Suppressor macrophage treated with lipopolysaccharide for 4 hours (primary cell): ENCODE results near the gene URI1.

Experiments used
- DNase-seq: peaks from one replicate; pipeline ENCODE4 v3.0.0-alpha.2; 2020

The URI1 gene

GRCh38 chr19:29971648-29972047, 29.6 kb downstream of the URI1 start:
- DNase-seq, result no peak

- no peak for DNase-seq
These were observed 32.7 kb downstream of the URI1 start for GRCh38 chr19:29974701-29975100.

- DNase-seq, result no peak
These were observed 34.3 kb downstream of the URI1 start for GRCh38 chr19:29976151-29976943.

GRCh38 chr19:29978080-29978479, 36.0 kb downstream of the URI1 start:
- peak; percentile 47 for DNase-seq

GRCh38 chr19:29983568-29983967, 41.5 kb downstream of the URI1 start:
- no peak for DNase-seq

- DNase-seq, result no peak
These were observed 43.2 kb downstream of the URI1 start for GRCh38 chr19:29985196-29985595.

- DNase-seq, result no peak
These were observed 46.3 kb downstream of the URI1 start for GRCh38 chr19:29988351-29988750.

GRCh38 chr19:29992233-29992867, 50.3 kb downstream of the URI1 start:
- no peak for DNase-seq

GRCh38 chr19:29999490-29999889, 57.5 kb downstream of the URI1 start:
- DNase-seq, result no peak

- DNase-seq, result no peak
These were observed 58.8 kb downstream of the URI1 start for GRCh38 chr19:30000862-30001261.

- DNase-seq, result no peak
These were observed 59.3 kb downstream of the URI1 start for GRCh38 chr19:30001301-30001700.

GRCh38 chr19:30001791-30002190, 59.8 kb downstream of the URI1 start:
- no peak for DNase-seq

GRCh38 chr19:30003866-30004265, 61.8 kb downstream of the URI1 start:
- no peak for DNase-seq

GRCh38 chr19:30004403-30004802, 62.4 kb downstream of the URI1 start:
- no peak for DNase-seq

- no peak for DNase-seq
These were observed 64.2 kb downstream of the URI1 start for GRCh38 chr19:30006207-30006606.

- DNase-seq, result no peak
These were observed 66.1 kb downstream of the URI1 start for GRCh38 chr19:30008169-30008568.

- DNase-seq, result no peak
These were observed 67.0 kb downstream of the URI1 start for GRCh38 chr19:30009013-30009412.

GRCh38 chr19:30011051-30011578, 69.1 kb downstream of the URI1 start:
- no peak for DNase-seq

GRCh38 chr19:30014770-30015169, 72.7 kb downstream of the URI1 start:
- DNase-seq, result no peak

GRCh38 chr19:30017172-30017571, 75.1 kb downstream of the URI1 start:
- no peak for DNase-seq

- no peak for DNase-seq
These were observed 78.2 kb downstream of the URI1 start for GRCh38 chr19:30020189-30020588.

- DNase-seq, result no peak
These were observed 80.6 kb downstream of the URI1 start for GRCh38 chr19:30022659-30023058.

- DNase-seq, result peak; percentile 8
These were observed 81.3 kb downstream of the URI1 start for GRCh38 chr19:30023330-30023729.

- DNase-seq, result no peak
These were observed 82.1 kb downstream of the URI1 start for GRCh38 chr19:30024091-30024490.
